Activated B cell treated with CpG ODN at 0.5 μM for 24 hours (primary cell): Measurements from ENCODE around the gene HIVEP3. TPM values are rescaled to one million over a fixed set of nuclear protein-coding genes. Genes with fewer than 3 reads are reported as not detected.

Experiments used
- ATAC-seq: fragments of 200-7000 bp; cut with Tn5 transposase; one replicate; pipeline ENCODE4 v1.10.0; 2021; ENCODE audit warnings: low read depth, mild to moderate bottlenecking, moderate library complexity
- CTCF ChIA-PET: fragments of 350-600 bp; sonication (Branson Sonifier 250); formaldehyde crosslinking; loops from one replicate; lab custom pipeline; 2021; ENCODE audit warnings: antibody characterized with exemption; lab: Charles Lee
- POLR2A ChIA-PET: fragments of 350-600 bp; sonication (Branson Sonifier 250); formaldehyde crosslinking; loops from one replicate; lab custom pipeline; 2021; ENCODE audit warnings: antibody characterized with exemption; lab: Charles Lee
- DNase-seq: peaks from one replicate; pipeline ENCODE4 v3.0.0; 2022
- H3K27ac Mint-ChIP-seq: one replicate; pipeline ENCODE4 v1.8.0; 2020; ENCODE audit warnings: mixed read lengths
- H3K27me3 Mint-ChIP-seq: one replicate; pipeline ENCODE4 v1.8.0; 2021; ENCODE audit warnings: mixed read lengths
- H3K36me3 Mint-ChIP-seq: one replicate; pipeline ENCODE4 v1.8.0; 2021; ENCODE audit warnings: low read depth, mixed read lengths
- H3K4me1 Mint-ChIP-seq: one replicate; pipeline ENCODE4 v1.8.0; 2021; ENCODE audit warnings: mixed read lengths
- H3K4me3 Mint-ChIP-seq: one replicate; pipeline ENCODE4 v1.8.0; 2020; ENCODE audit warnings: mild to moderate bottlenecking, mixed read lengths
- H3K9me3 Mint-ChIP-seq: one replicate; pipeline ENCODE4 v1.8.0; 2020; ENCODE audit warnings: mixed read lengths
- CTCF ChIP-seq: fragments of 200-600 bp; IDR thresholded peaks from one replicate; pipeline ENCODE4 v1.8.0; 2022; ENCODE audit warnings: antibody characterized with exemption, mild to moderate bottlenecking
- intact Hi-C: fragments of 100-400 bp; cut with micrococcal nuclease; formaldehyde crosslinking; loops from one replicate; pipeline ENCODE4 v1.15.1; 2024
- total RNA-seq: library from RNA; stranded (reverse); gene quantifications from 2 replicates; pipeline ENCODE4 v1.2.3, GENCODE V29; 2022

The HIVEP3 gene
- total RNA-seq, 1 donor from 2014 or later, result 14.4 TPM

GRCh38 chr1:41767534-41768525 lies 150.9 kb downstream of the HIVEP3 start:
- H3K4me1 Mint-ChIP-seq, result peaks cover 61% of the 10 kb centered on the region
- no peak overlapping the region for H3K4me3 Mint-ChIP-seq

GRCh38 chr1:41766546-41766945 lies 152.2 kb downstream of the HIVEP3 start:
- ChIA-PET CTCF (interaction anchor here (1.0 kb wide), 1 partner anchor 126 kb away, joined by 3 read pairs; no protein-coding TSS in a partner anchor), POLR2A (no interaction called here)
- Mint-ChIP-seq H3K27ac (no peak overlapping the region), H3K9me3 (peaks cover 5% of the 10 kb centered on the region), H3K27me3 (no peaks in the 10 kb centered on the region), H3K4me1 (peaks cover 61% of the 10 kb centered on the region), H3K36me3 (no peaks in the 10 kb centered on the region), H3K4me3 (no peak overlapping the region)
- intact Hi-C loops, result loop anchor here (5.0 kb wide), 1 partner anchor 39 kb away; no protein-coding TSS in a partner anchor
- DNase-seq (no peak), ATAC-seq (no peak)
- no peak for TF ChIP-seq CTCF

More at GRCh38 chr1:41767534-41768525, 150.9 kb downstream of the HIVEP3 start:
- no peak for ATAC-seq
- POLR2A ChIA-PET, result interaction anchor here (1.3 kb wide), 1 partner anchor 16 kb away, joined by 10 read pairs; no protein-coding TSS in a partner anchor
- H3K36me3 Mint-ChIP-seq, result no peaks in the 10 kb centered on the region
- TF ChIP-seq CTCF, result no peak
- H3K9me3 Mint-ChIP-seq, result no peaks in the 10 kb centered on the region
- no peak overlapping the region for H3K27ac Mint-ChIP-seq
- no peak for DNase-seq
- no peaks in the 10 kb centered on the region for H3K27me3 Mint-ChIP-seq
- intact Hi-C loops, result loop anchor here (5.0 kb wide), 1 partner anchor 41 kb away; no protein-coding TSS in a partner anchor
- CTCF ChIA-PET, result interaction anchor here (1.0 kb wide), 1 partner anchor 124 kb away, joined by 3 read pairs; no protein-coding TSS in a partner anchor

- Mint-ChIP-seq H3K27me3 (no peaks in the 10 kb centered on the region), H3K27ac (no peak overlapping the region), H3K36me3 (no peaks in the 10 kb centered on the region), H3K9me3 (peaks cover 7% of the 10 kb centered on the region), H3K4me1 (peaks cover 58% of the 10 kb centered on the region), H3K4me3 (no peak overlapping the region)
- ChIA-PET CTCF (no interaction called here), POLR2A (interaction anchor here (0.8 kb wide), 1 partner anchor 37 kb away, joined by 3 read pairs; no protein-coding TSS in a partner anchor)
- ATAC-seq (no peak), DNase-seq (no peak)
- no peak for TF ChIP-seq CTCF
- intact Hi-C loops, result loop anchor here (5.0 kb wide), 1 partner anchor 39 kb away; no protein-coding TSS in a partner anchor
Measured at GRCh38 chr1:41766041-41766440, 152.7 kb downstream of the HIVEP3 start.

- Mint-ChIP-seq H3K9me3 (peaks cover 7% of the 10 kb centered on the region), H3K4me3 (peak overlapping the region; percentile 46), H3K4me1 (peaks cover 58% of the 10 kb centered on the region), H3K27me3 (no peaks in the 10 kb centered on the region), H3K36me3 (no peaks in the 10 kb centered on the region), H3K27ac (peak overlapping the region; percentile 16)
- TF ChIP-seq CTCF, result no peak
- DNase-seq (no peak), ATAC-seq (peak; percentile 38)
- POLR2A ChIA-PET, result interaction anchor here (0.8 kb wide), 1 partner anchor 36 kb away, joined by 3 read pairs; no protein-coding TSS in a partner anchor
- intact Hi-C loops, result loop anchor here (5.0 kb wide), 1 partner anchor 38 kb away; no protein-coding TSS in a partner anchor
- CTCF ChIA-PET, result interaction anchor here (0.9 to 1.2 kb wide), 2 partner anchors 11 to 191 kb away, joined by 4 to 5 read pairs; no protein-coding TSS in a partner anchor
Measured at GRCh38 chr1:41765152-41765551, 153.6 kb downstream of the HIVEP3 start.
